Endometrium (tissue), 2 donors: ENCODE results near the gene MRPL22.
"Not testable (repeated sequence)": the region's sequence is repeated elsewhere in the genome, so short reads cannot be mapped to it uniquely, and the experiment has no call there.

Experiments
- FAIRE-seq: peaks from 2 replicates; lab custom pipeline; 2012; peaks lifted over from hg19 to GRCh38; lab: Jason Lieb, UNC
- donor health status: control.
- donor health status: control.

MRPL22 gene

GRCh38 chr5:154940772-154941620 lies at the start of gene MRPL22:
MRPL22 (plus strand) TSS chr5:154941073; CDS start chr5:154941111, 38 bp downstream.
- peak; percentile 37 for FAIRE-seq

GRCh38 chr5:154892369-154892771 lies 48.5 kb upstream of the MRPL22 start:
- no peak for FAIRE-seq

- FAIRE-seq, result no peak
Observed at GRCh38 chr5:154893381-154893780, 47.5 kb upstream of the MRPL22 start.

DNA sequence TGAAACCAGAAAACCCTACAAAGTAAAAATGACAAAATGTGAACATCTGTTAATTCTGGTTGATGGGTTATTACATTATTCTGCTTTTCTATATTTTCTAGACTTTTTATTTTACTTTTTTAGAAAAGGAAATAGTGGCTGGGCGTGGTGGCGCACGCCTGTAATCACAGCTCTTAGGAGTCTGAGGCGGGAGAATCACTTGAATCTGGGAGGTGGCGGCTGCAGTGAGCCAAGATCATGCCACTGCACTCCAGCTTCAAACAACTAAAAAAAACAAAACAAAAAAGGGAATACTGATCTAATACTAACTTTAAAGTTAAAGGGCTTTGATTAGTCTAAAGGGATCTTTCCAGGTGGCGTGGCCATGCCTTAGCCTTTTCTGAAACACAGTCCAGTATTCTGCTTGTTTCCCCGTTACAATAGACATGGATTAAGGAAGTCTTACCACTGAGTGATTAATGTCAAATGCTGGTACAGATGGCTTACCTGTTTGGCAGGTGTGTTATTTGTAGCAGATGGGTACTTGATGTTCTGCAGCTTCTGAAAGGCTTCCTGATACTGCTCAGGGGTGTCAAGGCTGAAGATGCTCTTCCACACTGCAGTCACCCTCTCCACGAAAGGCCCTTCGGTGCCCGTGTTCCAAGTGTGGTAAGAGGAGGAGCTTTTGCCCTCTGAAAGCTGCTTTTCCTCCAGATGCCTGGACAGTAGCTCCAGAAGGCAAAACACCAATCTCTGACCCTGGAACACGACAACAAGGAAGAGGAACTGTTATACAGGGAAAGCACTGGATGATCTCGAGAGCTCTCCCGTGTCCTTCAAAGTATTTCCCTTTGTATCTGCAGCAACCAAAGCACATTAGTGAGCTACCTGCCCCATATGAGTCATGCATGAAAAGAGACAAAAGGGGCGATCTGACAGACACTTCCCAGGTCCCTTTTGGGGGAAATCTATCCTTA lies 45.0 kb upstream of the MRPL22 start:
- no peak for FAIRE-seq

- FAIRE-seq, result no peak
Observed at GRCh38 chr5:154896562-154897165, 44.2 kb upstream of the MRPL22 start.

GRCh38 chr5:154898210-154898609 lies 42.7 kb upstream of the MRPL22 start:
- FAIRE-seq, result no peak

DNA sequence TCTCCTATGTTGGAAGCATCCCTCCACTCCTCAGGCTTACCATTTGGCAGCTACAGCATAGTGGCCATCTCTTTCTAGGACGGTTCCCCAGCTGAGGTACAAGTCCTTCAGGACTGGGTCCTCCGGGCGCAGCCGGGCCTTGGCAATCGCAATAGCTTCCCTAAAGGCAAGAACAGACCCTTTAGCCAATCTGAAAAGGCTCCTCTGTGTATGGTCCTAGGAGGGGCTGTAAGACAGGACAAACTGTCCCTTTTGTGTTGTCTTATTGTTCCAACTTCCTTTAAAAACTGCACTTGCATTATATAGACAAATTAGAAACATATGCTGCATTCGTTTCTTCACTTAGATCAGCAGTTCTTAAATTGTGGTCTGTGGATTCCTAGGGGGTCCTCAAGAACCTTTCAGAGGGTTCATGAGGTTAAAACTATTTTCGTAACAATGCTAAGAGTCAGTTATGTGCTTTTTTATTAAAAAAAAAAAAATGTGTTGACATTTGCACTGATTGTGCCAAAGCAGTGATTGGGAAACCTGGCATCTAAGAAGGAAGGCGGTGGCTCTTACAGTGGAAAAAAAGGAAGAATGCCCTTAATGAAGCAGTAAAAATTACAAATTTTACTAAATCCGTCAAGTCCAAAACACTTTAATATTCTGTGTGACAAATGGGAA lies 41.6 kb upstream of the MRPL22 start:
- no peak for FAIRE-seq

GRCh38 chr5:154900066-154900465 lies 40.8 kb upstream of the MRPL22 start:
- no peak for FAIRE-seq

DNA sequence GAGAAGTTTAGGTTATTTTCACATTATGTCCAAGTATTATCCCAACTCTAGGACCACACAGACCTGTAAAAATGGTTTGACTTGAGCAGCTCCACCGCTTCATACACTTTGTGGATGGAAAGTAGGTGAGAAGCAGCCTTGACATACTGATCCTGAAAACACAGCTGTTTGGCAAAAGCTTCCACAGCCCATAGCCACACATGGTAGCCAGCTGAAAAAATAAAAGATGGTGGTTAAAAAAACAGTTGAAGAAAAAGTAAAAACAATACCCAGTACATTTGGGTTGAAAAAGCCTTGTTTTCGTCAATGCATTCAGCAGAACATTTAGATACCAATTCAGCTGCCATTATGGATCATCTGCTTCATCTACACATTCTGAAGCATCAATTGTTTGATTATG lies 39.6 kb upstream of the MRPL22 start:
- FAIRE-seq, result no peak

DNA sequence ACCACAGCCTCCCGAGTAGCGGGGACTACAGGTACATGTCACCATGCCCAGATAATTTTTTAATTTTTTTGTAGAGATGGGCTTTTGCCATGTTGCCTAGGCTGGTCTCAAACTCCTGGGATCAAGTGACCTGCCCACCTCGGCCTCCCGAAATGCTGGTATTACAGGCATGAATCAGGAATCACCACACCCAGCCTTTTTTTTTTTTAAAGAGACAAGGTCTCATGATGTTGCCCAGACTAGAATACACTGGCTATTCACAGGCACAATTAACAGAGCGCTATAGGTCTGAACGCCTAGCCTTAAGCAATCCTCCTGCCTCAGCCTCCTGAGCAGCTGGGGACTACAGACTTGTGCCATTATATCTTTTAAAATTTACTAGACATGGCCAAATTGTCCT lies 39.0 kb upstream of the MRPL22 start:
- FAIRE-seq, result no peak

- not testable (repeated sequence) for FAIRE-seq
Observed at GRCh38 chr5:154905601-154906000, 35.3 kb upstream of the MRPL22 start.

DNA sequence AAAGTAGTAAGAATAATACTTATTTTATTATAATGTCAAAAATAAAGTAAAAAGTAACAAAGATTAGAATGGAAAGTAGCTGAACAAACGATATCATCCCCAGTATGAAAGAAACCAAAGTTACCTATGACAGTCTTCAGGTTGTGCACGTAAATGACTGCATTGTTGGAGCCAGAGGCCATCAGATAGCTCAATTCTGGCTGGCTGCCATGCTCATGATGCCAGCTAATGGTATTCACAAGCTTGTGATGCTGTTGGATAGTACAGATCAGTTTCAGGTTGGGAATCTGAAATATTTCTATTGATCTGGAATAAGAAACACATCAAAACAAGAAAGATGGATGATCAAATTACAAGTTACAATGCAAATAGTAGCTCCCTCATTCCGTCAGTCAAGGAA lies 24.0 kb upstream of the MRPL22 start:
- FAIRE-seq, result no peak

DNA sequence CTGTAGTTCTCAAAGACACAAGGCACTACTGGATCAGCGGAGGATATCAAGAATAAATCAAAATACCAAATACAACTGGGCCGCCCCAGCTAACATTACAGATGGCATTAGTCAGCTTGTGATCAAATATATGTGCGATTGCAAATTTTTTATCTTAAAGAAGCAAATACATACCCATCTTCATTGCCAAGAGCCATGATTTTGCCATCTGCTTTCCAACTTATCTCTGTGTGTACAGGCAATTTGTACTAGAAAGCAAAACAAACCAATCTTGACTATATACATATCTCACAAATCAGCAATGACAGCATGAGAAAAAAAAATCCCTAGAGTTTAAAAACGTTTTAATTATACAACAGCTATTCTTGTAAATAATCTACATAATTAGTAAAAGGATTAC lies 23.1 kb upstream of the MRPL22 start:
- no peak for FAIRE-seq

DNA sequence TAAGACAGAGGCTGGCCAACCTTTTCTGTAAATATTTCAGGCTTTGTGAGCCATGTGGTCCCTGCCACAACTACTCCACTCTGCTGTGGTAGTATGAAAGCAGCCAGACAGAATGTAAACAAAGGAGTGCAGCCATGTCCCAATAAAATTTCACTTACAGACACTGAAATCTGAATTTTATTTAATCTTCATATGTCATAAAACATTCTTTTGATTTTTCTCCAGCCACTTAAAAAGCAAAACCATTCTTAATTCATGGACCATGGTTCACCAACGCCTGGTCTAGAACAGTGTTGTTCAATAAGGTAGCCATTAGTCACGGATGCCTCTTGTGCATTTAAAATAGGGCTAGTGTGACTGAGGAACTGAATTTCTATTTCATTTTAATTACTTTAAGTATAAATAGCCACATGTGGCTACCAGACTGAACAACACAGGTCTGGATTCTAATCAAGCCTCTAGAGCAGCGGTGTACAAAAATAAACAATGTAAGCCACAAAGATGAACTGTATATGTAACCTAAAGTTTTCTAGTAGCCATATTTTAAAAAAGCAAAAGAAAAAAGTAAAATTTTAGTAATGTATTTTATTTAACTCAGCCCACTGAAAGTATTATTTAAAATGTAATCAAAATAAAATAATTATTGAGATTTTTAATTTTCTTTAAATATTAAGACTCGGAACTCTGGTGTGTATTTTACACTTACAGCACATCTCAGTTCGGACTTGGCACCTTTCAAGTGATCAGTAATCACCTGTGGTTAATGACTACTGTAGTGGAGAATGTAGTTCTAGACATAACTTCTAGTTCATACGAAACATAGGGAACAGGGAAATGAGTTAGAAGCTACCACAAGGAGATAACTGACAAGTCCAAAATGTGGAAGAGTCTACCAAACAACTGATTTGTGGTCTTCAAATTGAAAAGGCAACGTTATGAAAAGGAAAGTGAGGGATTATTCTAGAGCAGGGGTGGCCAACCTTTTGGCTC lies 17.1 kb upstream of the MRPL22 start:
- FAIRE-seq, result no peak

DNA sequence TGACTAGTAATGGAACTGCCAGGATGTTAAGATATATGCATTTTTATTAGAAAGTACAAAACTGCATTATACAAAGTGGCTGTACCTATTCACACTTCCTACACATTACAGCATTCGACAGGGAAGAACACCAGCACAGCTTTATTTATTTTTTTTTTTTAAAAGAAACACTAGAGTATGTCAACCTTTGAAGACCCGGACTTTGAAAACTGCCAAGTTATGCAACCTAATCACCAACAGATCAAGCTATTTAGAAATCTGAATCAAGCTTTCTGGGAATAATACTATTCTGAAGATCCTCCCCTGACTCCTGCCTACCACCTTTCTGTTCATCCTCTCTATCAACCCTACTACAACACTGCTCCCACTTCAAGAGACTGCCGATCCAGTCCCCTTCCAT lies 7.3 kb upstream of the MRPL22 start:
- no peak for FAIRE-seq

DNA sequence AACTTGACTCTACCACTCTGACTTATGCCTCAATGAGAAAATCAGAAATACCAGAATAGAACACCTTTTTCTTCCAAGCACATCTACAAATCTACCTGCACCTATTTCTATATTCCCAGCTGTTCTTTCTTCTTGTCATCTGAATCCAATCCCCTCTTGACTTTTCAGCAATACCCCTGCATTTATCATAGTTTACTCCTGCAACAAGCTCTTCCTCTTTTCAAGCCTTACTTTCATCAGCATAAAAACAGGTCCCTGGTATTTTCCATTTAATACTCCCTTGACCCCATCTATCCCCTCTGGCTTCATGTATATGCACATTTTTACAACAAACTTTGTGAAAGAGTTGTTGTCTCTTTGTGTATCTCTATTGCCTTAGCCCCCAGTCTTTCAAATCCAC lies 6.0 kb upstream of the MRPL22 start:
- no peak for FAIRE-seq

DNA sequence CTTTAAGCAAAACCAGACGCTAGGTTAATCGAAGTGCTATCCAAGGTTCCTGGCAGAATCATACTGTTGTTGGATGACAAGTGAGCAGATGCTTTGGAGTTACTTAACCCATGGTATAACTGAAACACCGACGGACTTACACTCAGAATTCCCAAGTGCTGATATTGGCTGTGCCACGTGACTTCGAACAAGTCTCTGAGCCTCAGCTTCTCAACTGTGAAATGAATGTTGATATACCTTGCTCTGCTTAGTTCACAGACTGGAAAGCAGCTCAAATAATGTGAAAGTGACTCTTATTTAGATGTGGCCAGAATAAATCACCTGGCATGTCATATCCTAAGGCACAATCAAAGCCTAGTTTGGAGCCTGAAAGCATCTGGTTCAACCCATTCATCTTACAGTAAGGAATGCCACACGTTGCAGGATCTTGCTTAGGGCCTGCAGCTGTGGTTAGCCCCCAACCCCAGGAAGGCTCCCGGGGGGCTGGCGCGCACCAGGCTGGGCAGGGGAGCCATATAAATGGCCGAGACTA lies 3.6 kb upstream of the MRPL22 start:
- no peak for FAIRE-seq

- no peak for FAIRE-seq
Observed at GRCh38 chr5:154937718-154938466, 3.0 kb upstream of the MRPL22 start, which contains the start of gene GEMIN5. GEMIN5 (minus strand) TSS chr5:154938211; CDS start chr5:154938133, 78 bp downstream.

DNA sequence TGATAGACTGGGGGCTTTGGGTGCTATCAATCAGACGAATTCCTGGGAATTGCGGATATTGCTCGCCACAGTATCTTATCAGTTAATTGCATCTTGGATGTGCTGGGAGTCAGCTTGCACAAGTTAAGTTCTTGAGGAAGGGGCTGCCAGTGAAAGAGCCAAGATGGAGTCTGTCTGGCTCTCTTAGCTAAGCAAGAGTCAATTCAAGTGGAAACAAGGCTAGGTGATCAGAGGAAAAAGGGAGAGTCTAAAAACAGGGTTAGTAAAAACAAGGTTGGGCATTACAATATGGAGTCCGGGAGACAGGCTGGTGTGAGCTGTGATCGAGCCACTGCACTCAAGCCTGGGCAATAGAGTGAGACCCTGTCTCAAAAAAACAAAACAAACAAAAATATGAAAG lies 1.5 kb upstream of the MRPL22 start:
- not testable (repeated sequence) for FAIRE-seq

DNA sequence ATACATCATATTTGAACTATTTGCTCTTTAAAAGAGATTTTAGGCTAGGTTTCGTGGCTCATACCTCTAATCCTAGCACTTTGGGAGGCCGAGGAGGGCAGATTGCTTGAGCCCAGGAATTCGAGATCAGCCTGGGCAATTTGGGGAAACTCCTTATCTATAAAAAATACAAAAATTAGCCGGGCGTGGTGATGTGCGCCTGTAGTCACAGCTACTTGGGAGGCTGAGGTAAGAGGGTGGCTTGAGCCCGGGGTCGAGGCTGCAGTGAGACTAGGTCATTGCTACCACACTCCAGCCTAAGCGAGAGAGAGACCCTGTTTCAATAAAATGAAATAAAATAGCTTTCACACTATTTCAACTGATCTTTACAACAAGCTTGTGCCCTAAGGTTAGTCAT lies 500 bp upstream of the MRPL22 start:
- FAIRE-seq, result no peak
